Amniotic stem cell (primary cell): ENCODE measurements around the gene RARRES2.

Experiments
- DNase-seq: peaks from one replicate; lab custom pipeline; 2025; lab: John Stamatoyannopoulos, UW

RARRES2 gene

DNA sequence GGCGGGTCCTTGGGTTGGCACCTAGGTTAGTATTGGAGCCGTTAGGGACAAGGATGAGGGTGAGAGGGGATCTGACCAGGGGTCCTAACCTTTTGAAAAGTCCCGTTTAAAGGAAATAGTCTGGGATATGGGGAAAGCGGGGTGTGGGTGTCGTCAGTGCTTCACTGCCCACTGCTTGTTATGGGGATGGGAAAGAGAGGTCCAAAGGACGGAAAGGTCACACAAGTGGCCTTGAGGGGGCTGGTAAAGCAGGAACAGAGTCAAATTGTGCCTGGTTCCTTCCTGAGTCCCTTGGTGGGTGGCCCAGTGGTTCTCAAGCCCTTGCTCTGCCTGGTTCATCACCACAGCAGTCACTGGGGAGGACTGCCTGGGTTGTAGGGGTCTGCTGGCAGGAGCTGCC is 35.1 kb upstream of the RARRES2 start:
- no peak for DNase-seq

DNA sequence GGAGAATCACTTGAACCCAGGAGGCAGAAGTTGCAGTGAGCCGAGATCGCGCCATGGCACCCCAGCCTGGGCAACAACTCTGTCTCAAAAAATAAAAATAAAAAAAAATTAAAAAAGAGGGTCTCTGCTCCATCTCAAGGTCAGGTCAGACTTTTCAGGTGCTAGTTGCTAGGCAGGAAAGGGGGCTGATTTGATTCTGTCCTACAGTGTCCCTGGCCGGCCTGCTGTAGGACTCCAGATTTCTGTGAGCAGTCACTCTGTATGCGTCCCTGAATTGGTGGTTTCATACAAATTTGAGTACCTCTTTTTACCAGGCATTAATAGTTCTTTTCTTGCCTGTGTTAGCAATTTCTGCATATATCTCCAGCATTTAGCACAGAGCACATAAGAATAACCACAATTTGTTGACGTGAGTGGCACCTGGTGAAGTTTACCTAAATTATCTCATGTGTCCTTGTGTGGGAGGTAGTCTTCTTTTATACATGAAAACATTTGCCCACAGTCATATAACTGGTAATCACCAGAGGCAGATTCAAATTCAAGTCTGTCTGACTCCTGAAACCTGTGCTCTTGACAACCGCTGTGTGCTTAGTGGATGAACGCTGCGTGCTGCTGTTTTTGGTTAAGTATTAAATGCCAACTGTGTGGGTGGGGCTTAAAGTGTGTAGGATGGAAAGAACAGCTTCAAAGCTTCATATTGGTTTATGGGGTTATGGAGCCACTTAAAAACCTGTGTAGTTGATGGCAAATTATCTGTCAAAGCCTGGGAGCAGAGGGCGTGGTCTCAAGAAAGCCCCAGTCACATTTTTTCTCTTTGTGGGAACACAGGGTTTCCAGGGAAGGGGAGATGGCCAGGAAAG is 34.5 kb upstream of the RARRES2 start:
- DNase-seq = no peak

DNA sequence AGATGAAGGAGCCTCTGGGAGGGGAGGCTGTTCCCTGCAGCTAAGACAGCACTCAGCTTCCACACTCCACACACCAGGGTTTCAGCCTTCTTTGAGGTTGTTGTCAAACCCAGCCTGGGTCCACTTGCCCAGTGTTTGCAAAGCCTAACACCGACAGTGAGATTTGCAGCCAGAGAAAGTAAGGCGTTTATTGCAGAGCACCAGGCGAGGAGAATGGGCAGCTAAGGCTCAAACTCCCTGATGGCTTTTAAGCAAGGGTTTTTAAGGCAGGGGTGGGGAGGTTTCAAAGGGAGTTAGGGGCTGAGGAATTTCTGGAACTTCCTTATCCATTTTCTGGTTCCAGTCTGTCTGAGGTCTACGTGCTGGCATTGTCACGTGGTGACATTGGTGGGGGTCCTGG is 33.0 kb upstream of the RARRES2 start:
- no peak for DNase-seq

DNA sequence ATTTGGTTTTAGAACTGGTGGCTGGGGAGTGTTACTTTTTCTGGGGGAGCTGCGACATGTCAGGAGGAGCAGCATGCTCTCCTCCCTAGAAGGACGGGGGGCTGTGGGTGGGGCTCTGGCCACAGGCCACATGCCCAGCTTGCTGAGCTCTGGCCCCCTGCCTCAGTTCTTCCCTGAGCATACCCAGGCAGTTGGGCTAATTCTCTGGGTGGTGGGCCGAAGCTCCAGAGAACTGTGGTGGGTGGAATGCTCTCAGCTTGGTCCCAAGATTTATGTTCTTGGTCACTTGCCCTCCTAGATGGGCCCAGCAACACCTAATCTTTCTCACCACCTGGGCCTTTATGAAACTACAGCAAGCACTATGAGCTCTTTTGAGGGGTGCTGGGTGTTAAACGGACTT is 32.6 kb upstream of the RARRES2 start:
- no peak for DNase-seq

DNA sequence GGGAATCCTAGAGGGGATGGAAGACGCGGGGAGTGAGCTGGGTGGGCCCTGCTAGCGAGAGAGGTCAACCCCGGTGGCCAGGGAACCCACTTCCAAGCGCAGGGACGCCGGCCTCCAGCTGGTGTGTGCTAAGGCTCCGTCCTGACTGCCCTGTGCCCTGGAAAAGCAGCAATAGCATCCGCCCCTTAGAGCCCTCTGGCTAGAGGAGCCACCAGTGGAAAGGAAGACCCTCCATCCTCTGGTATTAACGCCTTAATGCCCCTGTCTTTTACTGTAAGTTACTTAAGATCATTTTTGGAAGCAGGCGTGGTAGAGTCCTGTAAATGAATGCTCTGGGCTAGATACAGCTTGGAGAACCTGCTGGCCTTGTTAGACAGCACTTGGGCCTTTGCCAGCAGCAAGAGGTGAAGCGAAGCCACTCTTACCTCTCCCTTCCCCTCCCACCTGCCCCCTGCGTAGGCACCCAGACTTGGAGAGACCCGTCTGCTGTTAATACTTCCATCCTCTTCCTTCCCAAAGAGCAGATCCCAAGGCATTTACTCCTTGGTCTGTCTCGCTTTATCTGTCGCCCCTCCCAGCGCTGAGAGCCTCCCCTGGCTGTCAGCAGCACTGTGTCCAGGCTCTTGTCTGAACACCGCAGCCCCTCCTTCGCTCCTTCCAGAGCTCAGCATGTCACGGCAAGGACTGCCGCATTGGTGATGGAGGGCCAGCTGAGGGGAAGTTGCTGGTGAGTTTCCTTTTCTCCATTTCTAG is 31.8 kb upstream of the RARRES2 start:
- no peak for DNase-seq

- DNase-seq = no peak
These were observed 31.0 kb upstream of the RARRES2 start for GRCh38 chr7:150372271-150373048.

DNA sequence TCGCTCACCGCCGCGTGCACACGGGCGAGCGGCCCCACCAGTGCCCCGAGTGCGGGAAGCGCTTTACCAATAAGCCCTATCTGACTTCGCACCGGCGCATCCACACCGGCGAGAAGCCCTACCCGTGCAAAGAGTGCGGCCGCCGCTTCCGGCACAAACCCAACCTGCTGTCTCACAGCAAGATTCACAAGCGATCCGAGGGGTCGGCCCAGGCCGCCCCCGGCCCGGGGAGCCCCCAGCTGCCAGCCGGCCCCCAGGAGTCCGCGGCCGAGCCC is 30.5 kb upstream of the RARRES2 start:
- no peak for DNase-seq

GRCh38 chr7:150371131-150371995 is 29.9 kb upstream of the RARRES2 start:
- DNase-seq = no peak

GRCh38 chr7:150370612-150371071 is 29.2 kb upstream of the RARRES2 start:
- peak; percentile 70 for DNase-seq

- DNase-seq = no peak
These were observed 28.5 kb upstream of the RARRES2 start for GRCh38 chr7:150369748-150370501.

DNA sequence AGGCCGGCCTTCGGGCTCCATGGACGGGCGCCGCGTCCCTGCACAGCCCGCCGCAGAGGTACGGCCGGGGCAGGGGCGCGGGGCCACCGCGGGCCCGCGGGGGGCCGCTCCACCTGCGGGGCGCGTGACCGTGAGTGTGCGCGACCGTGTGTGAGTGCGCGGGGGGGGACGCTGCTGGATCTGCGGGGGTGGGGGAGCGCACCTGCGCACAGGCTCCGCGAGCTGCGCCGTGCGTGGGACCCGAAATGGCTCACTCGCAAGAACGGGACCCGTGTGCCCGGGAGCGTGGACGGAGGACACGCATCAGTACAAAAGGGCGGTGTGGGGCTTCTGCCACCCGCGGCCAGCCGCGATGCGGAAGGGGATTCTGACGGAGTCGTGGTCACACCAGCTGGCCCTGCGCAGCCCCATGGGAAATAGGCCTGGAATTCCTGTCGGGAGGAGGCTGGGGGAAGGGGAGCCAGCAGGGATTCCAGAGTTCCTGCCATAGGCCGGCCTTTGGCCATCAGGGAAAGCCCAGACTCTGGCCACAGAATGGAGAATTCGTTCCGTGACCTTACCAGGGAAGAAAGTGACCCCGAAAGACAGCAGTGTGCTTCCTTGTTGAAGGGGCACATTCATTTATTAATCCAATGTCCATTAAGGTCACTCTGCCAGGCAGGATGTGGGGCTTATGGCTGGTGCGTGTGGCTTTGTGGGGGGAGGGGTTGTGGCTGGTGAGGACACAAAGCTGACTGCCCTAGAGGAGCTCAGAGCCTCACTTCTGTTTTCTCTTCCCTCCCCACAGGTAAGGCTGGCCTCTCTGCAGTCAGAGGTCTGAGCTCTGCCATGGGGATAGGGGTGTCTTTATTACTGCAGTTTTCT is 27.7 kb upstream of the RARRES2 start:
- no peak for DNase-seq

DNA sequence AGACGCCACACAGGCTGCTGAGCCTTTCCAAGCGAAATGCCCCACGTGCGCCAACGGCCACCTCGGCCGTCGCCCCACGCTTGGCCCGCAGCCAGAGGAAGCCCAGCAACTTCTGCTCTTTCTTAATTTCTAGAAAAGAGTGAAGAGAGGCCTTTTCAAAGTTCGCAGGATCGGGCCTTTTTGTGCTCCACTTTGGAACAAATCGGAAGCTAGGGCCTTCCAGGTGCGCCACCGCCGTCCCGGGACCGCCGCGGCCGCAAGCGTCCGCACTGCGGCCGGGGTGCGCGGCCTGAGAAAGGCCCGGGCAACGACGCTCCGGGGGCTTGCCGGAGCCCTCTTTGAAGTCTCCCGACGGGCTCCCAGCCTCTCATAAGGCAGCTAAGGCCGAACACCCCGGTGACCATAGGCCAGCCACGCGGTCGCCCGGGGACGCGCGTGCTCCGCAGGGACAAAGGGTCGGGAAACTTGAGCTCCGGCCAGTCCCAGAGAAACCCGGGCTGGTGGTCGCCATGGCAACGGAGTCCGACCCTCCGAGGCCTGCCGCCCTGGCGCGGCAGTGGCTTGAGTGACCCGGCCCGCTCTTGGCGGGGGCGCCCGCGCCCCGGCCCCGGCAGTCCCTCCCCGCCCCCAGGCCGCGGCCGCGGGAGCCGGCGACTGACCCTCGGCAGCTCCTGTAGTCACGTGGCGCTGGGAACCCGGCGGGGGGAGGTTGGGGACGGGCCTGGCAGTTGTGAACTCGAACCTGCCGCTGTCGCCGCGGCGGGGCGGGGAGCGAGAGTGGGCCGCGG is 26.9 kb upstream of the RARRES2 start, which contains the start of gene REPIN1:
Gene REPIN1 (plus strand): TSS at position 727 of the 788 bp plus-strand sequence. CDS start 890 bp downstream, outside the sequence.
- DNase-seq = peak; percentile 36

GRCh38 chr7:150367677-150368095 is 26.3 kb upstream of the RARRES2 start:
- no peak for DNase-seq

GRCh38 chr7:150365673-150366398 is 24.4 kb upstream of the RARRES2 start:
- DNase-seq = no peak

GRCh38 chr7:150365194-150365593 is 23.8 kb upstream of the RARRES2 start:
- no peak for DNase-seq

DNA sequence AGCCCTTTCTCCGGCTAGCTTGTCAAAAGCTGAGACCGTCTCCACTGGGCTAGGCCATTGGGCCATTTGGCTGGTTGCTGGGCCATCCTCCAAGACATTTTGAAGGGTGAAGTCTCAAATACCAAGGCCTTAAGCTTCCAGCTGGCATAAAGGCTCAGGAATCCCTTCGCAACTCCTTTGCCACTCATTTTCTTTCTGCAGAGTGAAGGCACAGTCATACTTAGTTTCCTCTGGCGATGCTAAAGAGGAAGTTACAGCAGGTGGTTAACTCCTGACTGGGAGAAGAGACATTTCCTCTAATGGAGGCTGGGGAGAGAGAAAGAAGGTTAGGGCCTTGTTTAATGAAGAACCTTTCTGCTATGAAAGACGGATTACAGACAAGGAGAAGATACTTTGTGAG is 22.4 kb upstream of the RARRES2 start:
- DNase-seq = no peak

- no peak for DNase-seq
These were observed 21.9 kb upstream of the RARRES2 start for GRCh38 chr7:150363370-150363769.
